HCT116 (cell line): ENCODE results near the gene LRRC1. TPM values are rescaled to one million over a fixed set of nuclear protein-coding genes. Genes with fewer than 3 reads are reported as not detected.

Experiments used
- ATAC-seq: fragments of 200-7000 bp; cut with Tn5 transposase; 2 replicates; pipeline ENCODE4 v1.9.1; 2020; ENCODE audit warnings: mild to moderate bottlenecking, moderate library complexity
- BruUV-seq: library from RNA; stranded (reverse); fragments of 400-500 nt; replicated peaks from 2 replicates; lab custom pipeline; 2021; lab: Mats Ljungman, UMichigan
- CTCF ChIA-PET: fragments of 300-600 bp; sonication (Branson Sonifier 250); formaldehyde crosslinking; loops from one replicate; lab custom pipeline; 2021; ENCODE audit warnings: antibody characterized with exemption; lab: Charles Lee
- POLR2A ChIA-PET: fragments of 300-600, 350-600 bp; sonication (Branson Sonifier 250); formaldehyde crosslinking; loops from one replicate; lab custom pipeline; 2021; ENCODE audit warnings: antibody characterized with exemption; lab: Charles Lee
- RAD21 ChIA-PET, 2 experiments: fragments of 300-600 bp; sonication (Branson Sonifier 250); formaldehyde crosslinking; loops; one replicate each; lab custom pipeline; 2023; ENCODE audit warnings: low total read pairs in 2 of 2; ENCODE audit not compliant: uncharacterized antibody in 2 of 2, unreplicated experiment in 2 of 2, low non-redundant PET in 1 of 2; lab: Charles Lee
- DNase-seq: peaks from one replicate; pipeline ENCODE4 v3.0.0-alpha.2; 2010; ENCODE audit warnings: low read depth, low spot score
- H2AFZ ChIP-seq: fragments of 200-600 bp; shearing (Covaris generic), sonication (generic); 2 replicates; pipeline ENCODE4 v1.6.1; 2017; ENCODE audit warnings: low read depth, mixed run types, mixed read lengths, antibody characterized with exemption, low read length; ENCODE audit not compliant: poor library complexity, severe bottlenecking
- H3K27ac ChIP-seq: 2 replicates; pipeline ENCODE4 v1.5.1; 2012; ENCODE audit warnings: low read depth, low read length
- H3K27me3 ChIP-seq: fragments of 200-600 bp; sonication (generic); 2 replicates; pipeline ENCODE4 v1.6.1; 2016; ENCODE audit warnings: mixed run types, low read length, mixed read lengths; ENCODE audit not compliant: insufficient read depth
- H3K36me3 ChIP-seq, 2 experiments: fragments of 200-500 bp in 1 of 2; fragments of 200-600 bp in 1 of 2; sonication (Bioruptor generic) in 1 of 2; sonication (generic) in 1 of 2; 2 replicates each; pipeline versions ENCODE4 v1.5.1 to v1.6.1; 2014 to 2016; ENCODE audit warnings: low read length in 2 of 2, inconsistent platforms in 1 of 2, mixed read lengths in 1 of 2, mixed run types in 1 of 2; ENCODE audit not compliant: insufficient read depth in 2 of 2, control insufficient read depth in 1 of 2
- H3K4me1 ChIP-seq, 2 experiments: fragments of 200-600 bp in 1 of 2; sonication (generic) in 1 of 2; 2 replicates each; pipeline versions ENCODE4 v1.5.1 to v1.6.1; 2012 to 2017; ENCODE audit warnings: low read length in 2 of 2, inconsistent platforms in 1 of 2, mild to moderate bottlenecking in 1 of 2, mixed read lengths in 1 of 2, mixed run types in 1 of 2, moderate library complexity in 1 of 2; ENCODE audit not compliant: insufficient read depth in 2 of 2, control insufficient read depth in 1 of 2
- H3K4me2 ChIP-seq: fragments of 200-600 bp; sonication (generic); 2 replicates; pipeline ENCODE4 v1.6.1; 2017; ENCODE audit warnings: mixed run types, low read length, mixed read lengths
- H3K4me3 ChIP-seq, 2 experiments: fragments of 200-600 bp in 1 of 2; sonication (generic) in 1 of 2; replicated peaks in 1 of 2; 2 replicates each; pipeline ENCODE4 v1.5.1; 2011 to 2016; ENCODE audit warnings: low read length in 2 of 2, control low read depth in 1 of 2, low read depth in 1 of 2, mild to moderate bottlenecking in 1 of 2, mixed read lengths in 1 of 2, mixed run types in 1 of 2
- H3K79me2 ChIP-seq: fragments of 200-600 bp; sonication (generic); 2 replicates; pipeline ENCODE4 v1.6.1; 2017; ENCODE audit warnings: mild to moderate bottlenecking, mixed run types, low read length, moderate library complexity, mixed read lengths; ENCODE audit not compliant: insufficient read depth
- H3K9ac ChIP-seq: fragments of 200-600 bp; sonication (generic); 2 replicates; pipeline ENCODE4 v1.6.1; 2016; ENCODE audit warnings: low read length, mixed read lengths
- H3K9me2 ChIP-seq: fragments of 200-600 bp; sonication (generic), shearing (Covaris generic); 2 replicates; pipeline ENCODE4 v1.6.1; 2017; ENCODE audit warnings: mixed run types, mild to moderate bottlenecking, moderate library complexity; ENCODE audit not compliant: insufficient read depth
- H3K9me3 ChIP-seq, 2 experiments: fragments of 200-500 bp in 1 of 2; fragments of 200-600 bp in 1 of 2; sonication (Bioruptor generic) in 1 of 2; sonication (generic) in 1 of 2; 2 replicates each; pipeline ENCODE4 v1.6.1; 2014 to 2017; ENCODE audit warnings: low read length in 2 of 2, mixed read lengths in 2 of 2, inconsistent platforms in 1 of 2, low read depth in 1 of 2, mild to moderate bottlenecking in 1 of 2, mixed run types in 1 of 2, moderate library complexity in 1 of 2; ENCODE audit not compliant: control insufficient read depth in 1 of 2, insufficient read depth in 1 of 2
- H4K20me1 ChIP-seq: fragments of 200-600 bp; sonication (generic), shearing (Covaris generic); 2 replicates; pipeline ENCODE4 v1.6.1; 2017; ENCODE audit warnings: mixed run types, mild to moderate bottlenecking, moderate library complexity; ENCODE audit not compliant: insufficient read depth
- EGR1 ChIP-seq: IDR thresholded peaks from 2 replicates; pipeline ENCODE4 v1.6.1; 2012; ENCODE audit warnings: low read depth
- ELF1 ChIP-seq: IDR thresholded peaks from 2 replicates; pipeline ENCODE4 v1.6.1; 2012; ENCODE audit warnings: low read depth, borderline replicate concordance
- EZH2phosphoT487 ChIP-seq: fragments of 200-600 bp; IDR thresholded peaks from 2 replicates; pipeline ENCODE4 v1.6.1; 2018; ENCODE audit warnings: antibody characterized with exemption, borderline replicate concordance
- FOSL1 ChIP-seq: IDR thresholded peaks from 2 replicates; pipeline ENCODE4 v1.6.1; 2012; ENCODE audit warnings: low read depth
- JUND ChIP-seq: IDR thresholded peaks from 2 replicates; pipeline ENCODE4 v1.6.1; 2012
- MAX ChIP-seq: IDR thresholded peaks from 2 replicates; pipeline ENCODE4 v1.6.1; 2012
- POLR2AphosphoS5 ChIP-seq: IDR thresholded peaks from 2 replicates; pipeline ENCODE4 v1.6.1; 2011; ENCODE audit warnings: mild to moderate bottlenecking, low read depth, low read length, moderate library complexity
- RAD21 ChIP-seq: IDR thresholded peaks from 2 replicates; pipeline ENCODE4 v1.6.1; 2012; ENCODE audit warnings: low read depth, mild to moderate bottlenecking
- SIN3A ChIP-seq: IDR thresholded peaks from 2 replicates; pipeline ENCODE4 v1.6.1; 2012; ENCODE audit warnings: low read depth
- SP1 ChIP-seq: IDR thresholded peaks from 2 replicates; pipeline ENCODE4 v1.6.1; 2012; ENCODE audit warnings: low read depth
- SRF ChIP-seq: IDR thresholded peaks from 2 replicates; pipeline ENCODE4 v1.6.1; 2012; ENCODE audit warnings: low read depth
- YY1 ChIP-seq: IDR thresholded peaks from 2 replicates; pipeline ENCODE4 v1.6.1; 2011; ENCODE audit warnings: low read length, low read depth, moderate library complexity, mild to moderate bottlenecking; ENCODE audit not compliant: insufficient replicate concordance; ENCODE audit errors: extremely low read depth
- ZFX ChIP-seq: fragments of 450-650 bp; IDR thresholded peaks from 2 replicates; pipeline ENCODE4 v1.6.1; 2017
- intact Hi-C: fragments of 100-400 bp; cut with micrococcal nuclease; formaldehyde crosslinking; loops from 2 replicates; pipeline ENCODE4 v1.10.0; 2022
- total RNA-seq: library from RNA; stranded (reverse); gene quantifications from one replicate; pipeline ENCODE4 v1.2.1, GENCODE V29; 2021; ENCODE audit not compliant: unreplicated experiment
- TF ChIP-seq, protein P1 (sequence below), 3 experiments: fragments of 200-600 bp in 1 of 3; sonication (generic) in 1 of 3; IDR thresholded peaks in 2 of 3; conservative IDR thresholded peaks in 1 of 3; 2 replicates each; pipeline ENCODE4 v1.5.1; 2012 to 2017; ENCODE audit warnings: low read depth in 2 of 3, low read length in 2 of 3, antibody characterized with exemption in 1 of 3, borderline replicate concordance in 1 of 3, control low read depth in 1 of 3, mild to moderate bottlenecking in 1 of 3, mixed read lengths in 1 of 3, mixed run types in 1 of 3, moderate library complexity in 1 of 3; ENCODE audit not compliant: insufficient read depth in 1 of 3
- TF ChIP-seq, protein P2 (sequence below): IDR thresholded peaks from 2 replicates; pipeline ENCODE4 v1.6.1; 2012; ENCODE audit warnings: low read depth

Gene LRRC1
- total RNA-seq, 1 experiment from 2014 or later: 19.8 TPM

- Histone ChIP-seq H3K27ac (no peak overlapping the region), H3K4me3 (no peak overlapping the region), H3K36me3 (no peaks in the 10 kb centered on the region), H3K4me1 (peaks cover 9 to 54% of the 10 kb centered on the region in 2 experiments; a peak in 3 of 4 replicates), H3K27me3 (no peaks in the 10 kb centered on the region), H3K4me2 (no peak overlapping the region), H4K20me1 (no peaks in the 10 kb centered on the region), H3K9me2 (no peaks in the 10 kb centered on the region)
- no TSS peak for BruUV-seq
- TF ChIP-seq EZH2phosphoT487 (no peak), SRF (no peak), RAD21 (no peak), SP1 (no peak), JUND (no peak), EGR1 (no peak), POLR2AphosphoS5 (no peak)
- TF ChIP-seq, all 23 proteins: peak for 0
- Histone ChIP-seq H3K9me3 (no peaks in the 10 kb centered on the region), H3K9ac (no peak overlapping the region), H3K79me2 (peaks cover 73% of the 10 kb centered on the region), H2AFZ (no peak overlapping the region)
- CTCF ChIA-PET: no interaction called here
- DNase-seq (no peak), ATAC-seq (no peak)
- intact Hi-C loops: no loop called here
- POLR2A ChIA-PET: no interaction called here
- RAD21 ChIA-PET: no interaction called here
These were observed 35.6 kb downstream of the LRRC1 start for GRCh38 chr6:53830366-53830765.

- Histone ChIP-seq H3K4me3 (no peak overlapping the region), H3K4me1 (peaks cover 9 to 53% of the 10 kb centered on the region in 2 experiments; a peak in 3 of 4 replicates), H3K27ac (no peak overlapping the region), H3K79me2 (peaks cover 70% of the 10 kb centered on the region), H3K9ac (no peak overlapping the region), H3K36me3 (no peaks in the 10 kb centered on the region), H3K9me3 (no peaks in the 10 kb centered on the region), H3K4me2 (0 out of 2 replicates have a peak overlapping the region, but pooled peaks have one; percentile 4), H3K9me2 (no peaks in the 10 kb centered on the region), H3K27me3 (no peaks in the 10 kb centered on the region), H4K20me1 (no peaks in the 10 kb centered on the region), H2AFZ (no peak overlapping the region)
- POLR2A ChIA-PET: no interaction called here
- no TSS peak for BruUV-seq
- DNase-seq (no peak), ATAC-seq (no peak)
- intact Hi-C loops: no loop called here
- RAD21 ChIA-PET: no interaction called here
- CTCF ChIA-PET: no interaction called here
- TF ChIP-seq SIN3A (no peak), MAX (no peak), FOSL1 (no peak), ZFX (no peak), YY1 (no peak), RAD21 (no peak), ELF1 (no peak)
- TF ChIP-seq, protein P1, sequence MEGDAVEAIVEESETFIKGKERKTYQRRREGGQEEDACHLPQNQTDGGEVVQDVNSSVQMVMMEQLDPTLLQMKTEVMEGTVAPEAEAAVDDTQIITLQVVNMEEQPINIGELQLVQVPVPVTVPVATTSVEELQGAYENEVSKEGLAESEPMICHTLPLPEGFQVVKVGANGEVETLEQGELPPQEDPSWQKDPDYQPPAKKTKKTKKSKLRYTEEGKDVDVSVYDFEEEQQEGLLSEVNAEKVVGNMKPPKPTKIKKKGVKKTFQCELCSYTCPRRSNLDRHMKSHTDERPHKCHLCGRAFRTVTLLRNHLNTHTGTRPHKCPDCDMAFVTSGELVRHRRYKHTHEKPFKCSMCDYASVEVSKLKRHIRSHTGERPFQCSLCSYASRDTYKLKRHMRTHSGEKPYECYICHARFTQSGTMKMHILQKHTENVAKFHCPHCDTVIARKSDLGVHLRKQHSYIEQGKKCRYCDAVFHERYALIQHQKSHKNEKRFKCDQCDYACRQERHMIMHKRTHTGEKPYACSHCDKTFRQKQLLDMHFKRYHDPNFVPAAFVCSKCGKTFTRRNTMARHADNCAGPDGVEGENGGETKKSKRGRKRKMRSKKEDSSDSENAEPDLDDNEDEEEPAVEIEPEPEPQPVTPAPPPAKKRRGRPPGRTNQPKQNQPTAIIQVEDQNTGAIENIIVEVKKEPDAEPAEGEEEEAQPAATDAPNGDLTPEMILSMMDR (IDR thresholded peaks at IDR 0.05 in 2 of 3, conservative IDR thresholded peaks at IDR 0.05 in 1 of 3; ENCODE audit: borderline replicate concordance in 1 of 3, insufficient read depth in 1 of 3, low read depth in 2 of 3, low read length in 2 of 3): no peak
- TF ChIP-seq, protein P2, sequence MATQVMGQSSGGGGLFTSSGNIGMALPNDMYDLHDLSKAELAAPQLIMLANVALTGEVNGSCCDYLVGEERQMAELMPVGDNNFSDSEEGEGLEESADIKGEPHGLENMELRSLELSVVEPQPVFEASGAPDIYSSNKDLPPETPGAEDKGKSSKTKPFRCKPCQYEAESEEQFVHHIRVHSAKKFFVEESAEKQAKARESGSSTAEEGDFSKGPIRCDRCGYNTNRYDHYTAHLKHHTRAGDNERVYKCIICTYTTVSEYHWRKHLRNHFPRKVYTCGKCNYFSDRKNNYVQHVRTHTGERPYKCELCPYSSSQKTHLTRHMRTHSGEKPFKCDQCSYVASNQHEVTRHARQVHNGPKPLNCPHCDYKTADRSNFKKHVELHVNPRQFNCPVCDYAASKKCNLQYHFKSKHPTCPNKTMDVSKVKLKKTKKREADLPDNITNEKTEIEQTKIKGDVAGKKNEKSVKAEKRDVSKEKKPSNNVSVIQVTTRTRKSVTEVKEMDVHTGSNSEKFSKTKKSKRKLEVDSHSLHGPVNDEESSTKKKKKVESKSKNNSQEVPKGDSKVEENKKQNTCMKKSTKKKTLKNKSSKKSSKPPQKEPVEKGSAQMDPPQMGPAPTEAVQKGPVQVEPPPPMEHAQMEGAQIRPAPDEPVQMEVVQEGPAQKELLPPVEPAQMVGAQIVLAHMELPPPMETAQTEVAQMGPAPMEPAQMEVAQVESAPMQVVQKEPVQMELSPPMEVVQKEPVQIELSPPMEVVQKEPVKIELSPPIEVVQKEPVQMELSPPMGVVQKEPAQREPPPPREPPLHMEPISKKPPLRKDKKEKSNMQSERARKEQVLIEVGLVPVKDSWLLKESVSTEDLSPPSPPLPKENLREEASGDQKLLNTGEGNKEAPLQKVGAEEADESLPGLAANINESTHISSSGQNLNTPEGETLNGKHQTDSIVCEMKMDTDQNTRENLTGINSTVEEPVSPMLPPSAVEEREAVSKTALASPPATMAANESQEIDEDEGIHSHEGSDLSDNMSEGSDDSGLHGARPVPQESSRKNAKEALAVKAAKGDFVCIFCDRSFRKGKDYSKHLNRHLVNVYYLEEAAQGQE: no peak
These were observed 36.5 kb downstream of the LRRC1 start for GRCh38 chr6:53831081-53831869.
